Body of pancreas (tissue), 4 donors: ENCODE data around the gene PHTF1.

Experiments
- POLR2A ChIP-seq, 3 donors: fragments of 450-650 bp; IDR thresholded peaks; one replicate each; pipeline ENCODE4 v1.6.1; 2016; ENCODE audit warnings: antibody characterized with exemption in 3 of 3, mild to moderate bottlenecking in 2 of 3
- TF ChIP-seq, protein P1 (sequence below), 7 experiments: fragments of 450-650 bp in 4 of 7; fragments of 200-600 bp in 3 of 7; sonication (generic) in 3 of 7; IDR thresholded peaks; one replicate each; pipeline ENCODE4 v1.5.1; 2016 to 2019; ENCODE audit warnings: antibody characterized with exemption in 7 of 7

DNA sequence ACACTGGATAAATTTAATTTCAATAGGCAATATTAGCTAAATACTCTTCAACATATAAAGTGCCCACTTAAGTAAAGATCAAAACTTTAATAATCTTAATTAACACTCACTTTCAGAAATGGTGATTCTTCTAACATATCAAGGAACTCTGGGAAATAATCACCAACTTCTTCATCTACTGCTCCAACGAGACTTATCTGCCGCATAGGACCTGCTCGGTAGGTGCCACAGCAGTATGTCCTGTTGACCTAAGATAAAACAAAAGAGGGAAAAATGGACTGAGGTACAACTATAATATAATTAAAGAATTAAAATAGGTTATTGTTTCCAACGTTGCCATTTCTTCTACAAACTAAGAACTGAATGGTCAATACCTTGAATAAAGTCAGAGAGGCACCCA is 18.3 kb upstream of the PHTF1 start:
- no peak for TF ChIP-seq POLR2A (IDR thresholded peaks at IDR 0.05)
- TF ChIP-seq, protein P1, sequence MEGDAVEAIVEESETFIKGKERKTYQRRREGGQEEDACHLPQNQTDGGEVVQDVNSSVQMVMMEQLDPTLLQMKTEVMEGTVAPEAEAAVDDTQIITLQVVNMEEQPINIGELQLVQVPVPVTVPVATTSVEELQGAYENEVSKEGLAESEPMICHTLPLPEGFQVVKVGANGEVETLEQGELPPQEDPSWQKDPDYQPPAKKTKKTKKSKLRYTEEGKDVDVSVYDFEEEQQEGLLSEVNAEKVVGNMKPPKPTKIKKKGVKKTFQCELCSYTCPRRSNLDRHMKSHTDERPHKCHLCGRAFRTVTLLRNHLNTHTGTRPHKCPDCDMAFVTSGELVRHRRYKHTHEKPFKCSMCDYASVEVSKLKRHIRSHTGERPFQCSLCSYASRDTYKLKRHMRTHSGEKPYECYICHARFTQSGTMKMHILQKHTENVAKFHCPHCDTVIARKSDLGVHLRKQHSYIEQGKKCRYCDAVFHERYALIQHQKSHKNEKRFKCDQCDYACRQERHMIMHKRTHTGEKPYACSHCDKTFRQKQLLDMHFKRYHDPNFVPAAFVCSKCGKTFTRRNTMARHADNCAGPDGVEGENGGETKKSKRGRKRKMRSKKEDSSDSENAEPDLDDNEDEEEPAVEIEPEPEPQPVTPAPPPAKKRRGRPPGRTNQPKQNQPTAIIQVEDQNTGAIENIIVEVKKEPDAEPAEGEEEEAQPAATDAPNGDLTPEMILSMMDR (IDR thresholded peaks at IDR 0.05), result no peak
